HG03196 (cell line): Measurements from ENCODE around the gene HYAL1.
"Not testable (repeated sequence)": the region's sequence is repeated elsewhere in the genome, so short reads cannot be mapped to it uniquely, and the experiment has no call there.

Source experiments
- ATAC-seq: cut with Tn5 transposase; IDR thresholded peaks from one replicate; pipeline ENCODE4 v1.9.1; 2021; ENCODE audit not compliant: unreplicated experiment

The HYAL1 gene

GRCh38 chr3:50263478-50264382 is 39.6 kb downstream of the HYAL1 start:
- ATAC-seq = no peak

- no peak for ATAC-seq
Observed at GRCh38 chr3:50262778-50263177, 40.6 kb downstream of the HYAL1 start.

- ATAC-seq = not testable (repeated sequence)
Observed at GRCh38 chr3:50262200-50262599, 41.2 kb downstream of the HYAL1 start.

- no peak for ATAC-seq
Observed at GRCh38 chr3:50261505-50261904, 41.9 kb downstream of the HYAL1 start.

- ATAC-seq = no peak
Observed at GRCh38 chr3:50260942-50261441, 42.4 kb downstream of the HYAL1 start.

GRCh38 chr3:50260027-50260941 is 43.1 kb downstream of the HYAL1 start:
- peak; percentile 83 for ATAC-seq

- no peak for ATAC-seq
Observed at GRCh38 chr3:50259432-50260026, 43.8 kb downstream of the HYAL1 start.

- no peak for ATAC-seq
Observed at GRCh38 chr3:50258979-50259378, 44.4 kb downstream of the HYAL1 start.

- no peak for ATAC-seq
Observed at GRCh38 chr3:50258029-50258680, 45.2 kb downstream of the HYAL1 start.

- no peak for ATAC-seq
Observed at GRCh38 chr3:50256978-50257890, 46.1 kb downstream of the HYAL1 start.

- no peak for ATAC-seq
Observed at GRCh38 chr3:50255251-50255615, 48.1 kb downstream of the HYAL1 start.

GRCh38 chr3:50254577-50255250 is 48.7 kb downstream of the HYAL1 start:
- no peak for ATAC-seq

- ATAC-seq = no peak
Observed at GRCh38 chr3:50251220-50251619, 52.2 kb downstream of the HYAL1 start.

GRCh38 chr3:50250514-50250913 is 52.9 kb downstream of the HYAL1 start:
- ATAC-seq = no peak
